ENCODE data around the gene HYAL2.
A peak's percentile ranks its signal among the peaks of the same experiment; 100 is the strongest.

HYAL2 gene

DNA sequence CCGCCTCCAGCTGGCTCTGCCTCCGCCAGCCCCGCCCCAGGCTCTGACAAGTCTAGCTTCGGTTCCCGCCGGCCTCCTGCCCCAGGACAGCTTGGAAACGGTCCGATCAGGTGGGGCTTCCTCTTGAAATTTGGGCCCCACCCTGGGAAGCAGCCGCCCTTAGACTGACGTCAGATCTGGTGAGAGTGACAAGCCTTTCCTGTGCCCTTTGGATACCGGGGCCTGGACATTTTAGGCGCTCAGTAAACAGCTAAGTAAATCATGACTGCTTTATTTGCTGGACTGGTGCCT, 23.0 kb downstream of the HYAL2 start:
- TF ChIP-seq, protein P1, sequence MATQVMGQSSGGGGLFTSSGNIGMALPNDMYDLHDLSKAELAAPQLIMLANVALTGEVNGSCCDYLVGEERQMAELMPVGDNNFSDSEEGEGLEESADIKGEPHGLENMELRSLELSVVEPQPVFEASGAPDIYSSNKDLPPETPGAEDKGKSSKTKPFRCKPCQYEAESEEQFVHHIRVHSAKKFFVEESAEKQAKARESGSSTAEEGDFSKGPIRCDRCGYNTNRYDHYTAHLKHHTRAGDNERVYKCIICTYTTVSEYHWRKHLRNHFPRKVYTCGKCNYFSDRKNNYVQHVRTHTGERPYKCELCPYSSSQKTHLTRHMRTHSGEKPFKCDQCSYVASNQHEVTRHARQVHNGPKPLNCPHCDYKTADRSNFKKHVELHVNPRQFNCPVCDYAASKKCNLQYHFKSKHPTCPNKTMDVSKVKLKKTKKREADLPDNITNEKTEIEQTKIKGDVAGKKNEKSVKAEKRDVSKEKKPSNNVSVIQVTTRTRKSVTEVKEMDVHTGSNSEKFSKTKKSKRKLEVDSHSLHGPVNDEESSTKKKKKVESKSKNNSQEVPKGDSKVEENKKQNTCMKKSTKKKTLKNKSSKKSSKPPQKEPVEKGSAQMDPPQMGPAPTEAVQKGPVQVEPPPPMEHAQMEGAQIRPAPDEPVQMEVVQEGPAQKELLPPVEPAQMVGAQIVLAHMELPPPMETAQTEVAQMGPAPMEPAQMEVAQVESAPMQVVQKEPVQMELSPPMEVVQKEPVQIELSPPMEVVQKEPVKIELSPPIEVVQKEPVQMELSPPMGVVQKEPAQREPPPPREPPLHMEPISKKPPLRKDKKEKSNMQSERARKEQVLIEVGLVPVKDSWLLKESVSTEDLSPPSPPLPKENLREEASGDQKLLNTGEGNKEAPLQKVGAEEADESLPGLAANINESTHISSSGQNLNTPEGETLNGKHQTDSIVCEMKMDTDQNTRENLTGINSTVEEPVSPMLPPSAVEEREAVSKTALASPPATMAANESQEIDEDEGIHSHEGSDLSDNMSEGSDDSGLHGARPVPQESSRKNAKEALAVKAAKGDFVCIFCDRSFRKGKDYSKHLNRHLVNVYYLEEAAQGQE (IDR thresholded peaks at IDR 0.05; ENCODE audit: insufficient read depth in 1 of 2, low read depth in 2 of 2, low read length in 2 of 2) = no peak
- TF ChIP-seq SIN3A (IDR thresholded peaks at IDR 0.05; ENCODE audit: borderline replicate concordance, insufficient read depth, low read length) (no peak), FOXP2 (optimal IDR thresholded peaks at IDR 0.05; ENCODE audit: borderline replicate concordance, extremely low read depth, extremely low read length, insufficient read depth) (no peak), TAF1 (IDR thresholded peaks at IDR 0.05; ENCODE audit: borderline replicate concordance, insufficient read depth, low read length) (no peak), POLR2AphosphoS5 (IDR thresholded peaks at IDR 0.05; ENCODE audit: low read depth, low read length) (no peak)

DNA sequence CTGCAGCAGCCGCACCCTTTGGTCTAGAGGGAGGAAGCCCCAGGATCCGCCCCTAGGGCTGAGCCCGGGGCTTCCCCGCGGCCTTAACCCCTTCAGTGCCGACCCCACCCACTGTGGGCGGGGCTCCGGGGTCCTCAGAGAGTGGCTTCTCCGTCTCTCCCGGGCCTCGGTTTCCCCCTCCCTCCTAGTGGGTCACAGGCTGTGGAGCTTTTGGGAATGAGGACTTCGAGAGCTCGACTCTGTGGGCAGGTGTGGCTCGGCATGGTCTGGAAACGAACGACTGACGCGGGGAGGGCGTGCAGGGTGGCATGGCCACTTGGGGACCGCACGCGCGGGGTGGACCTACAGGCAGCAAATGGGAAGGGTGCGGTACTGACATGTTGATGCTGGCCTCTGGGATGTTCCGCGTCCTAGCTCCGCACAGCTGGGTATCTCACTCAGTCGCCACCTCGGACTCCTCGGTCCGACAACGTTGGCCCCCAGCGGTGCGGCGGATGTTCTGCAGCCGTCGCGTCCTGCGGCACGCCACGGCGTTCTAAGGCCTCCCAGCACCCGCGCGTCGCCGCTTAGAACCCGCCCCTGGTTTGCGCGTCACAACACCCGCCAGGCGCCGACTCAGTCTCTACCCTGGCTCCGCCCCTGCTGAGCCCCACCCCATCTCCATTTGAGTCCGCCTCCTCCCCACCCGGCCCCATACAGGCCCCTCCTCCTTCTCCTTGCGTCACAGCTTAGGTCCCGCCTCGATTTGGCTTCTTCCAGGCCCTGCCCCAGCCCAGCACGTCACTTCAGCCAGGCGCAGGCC, 23.5 kb downstream of the HYAL2 start, which contains the start of the genes HYAL3 and NAA80:
Gene HYAL3 (minus strand): TSS at position 570 of the 802 bp plus-strand sequence. CDS start 3,803 bp downstream, outside the sequence.
Gene NAA80 (minus strand): TSS at position 570 of the 802 bp plus-strand sequence. CDS start 1,942 bp downstream, outside the sequence.
- peak; percentile 66; the same call in 1 of the 2 replicates for TF ChIP-seq TAF1 (IDR thresholded peaks at IDR 0.05; ENCODE audit: borderline replicate concordance, insufficient read depth, low read length)
- TF ChIP-seq FOXP2 (optimal IDR thresholded peaks at IDR 0.05; ENCODE audit: borderline replicate concordance, extremely low read depth, extremely low read length, insufficient read depth) = no peak
- TF ChIP-seq, protein P1 (IDR thresholded peaks at IDR 0.05; ENCODE audit: insufficient read depth in 1 of 2, low read depth in 2 of 2, low read length in 2 of 2) = no peak; a peak in 1 of 4 replicates
- TF ChIP-seq POLR2AphosphoS5 (IDR thresholded peaks at IDR 0.05; ENCODE audit: low read depth, low read length) = peak; percentile 60
- no peak for TF ChIP-seq SIN3A (IDR thresholded peaks at IDR 0.05; ENCODE audit: borderline replicate concordance, insufficient read depth, low read length)

DNA sequence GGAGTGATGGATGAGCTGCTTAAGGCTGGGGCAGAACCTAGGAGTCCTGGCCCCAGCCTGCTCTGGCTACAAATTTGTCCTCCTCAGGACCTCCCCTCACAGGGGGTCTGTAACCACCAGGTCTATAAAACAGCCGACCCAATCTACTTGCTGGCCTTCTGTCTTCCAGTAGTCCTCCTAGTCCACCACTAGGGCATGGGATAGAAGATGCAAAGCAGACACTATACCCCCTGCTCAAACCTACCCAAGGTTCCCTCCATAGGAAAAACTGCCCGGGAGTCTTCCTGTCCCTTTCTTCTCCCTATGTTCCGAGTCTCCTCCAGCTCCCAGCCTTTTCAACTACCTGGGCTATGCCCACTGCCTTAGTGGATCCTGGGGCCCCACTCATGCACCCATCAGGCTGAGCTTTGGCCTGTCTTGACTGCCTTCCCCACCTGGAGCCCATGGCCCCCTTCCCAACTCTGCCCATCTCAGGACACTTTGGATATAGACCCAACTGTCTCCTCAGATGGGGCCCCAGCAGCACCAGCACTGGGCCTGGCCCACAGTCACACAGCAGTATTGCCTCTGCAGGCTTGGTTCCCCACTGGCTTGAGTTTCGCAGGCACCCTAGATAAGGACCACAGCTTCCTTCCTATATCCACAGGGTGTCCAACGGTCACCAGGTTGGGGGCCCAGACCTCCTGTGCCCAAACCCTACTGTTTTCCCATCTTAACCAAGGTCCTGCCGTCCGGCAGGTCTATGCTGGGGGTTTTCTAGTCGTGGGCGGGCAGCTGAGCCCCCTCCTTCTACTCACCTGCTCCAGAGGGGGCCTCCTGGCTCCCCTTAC, 24.4 kb downstream of the HYAL2 start:
- TF ChIP-seq, protein P1 (IDR thresholded peaks at IDR 0.05; ENCODE audit: insufficient read depth in 1 of 2, low read depth in 2 of 2, low read length in 2 of 2) = no peak
- TF ChIP-seq TAF1 (IDR thresholded peaks at IDR 0.05; ENCODE audit: borderline replicate concordance, insufficient read depth, low read length) = no peak
- no peak for TF ChIP-seq POLR2AphosphoS5 (IDR thresholded peaks at IDR 0.05; ENCODE audit: low read depth, low read length)
- TF ChIP-seq SIN3A (IDR thresholded peaks at IDR 0.05; ENCODE audit: borderline replicate concordance, insufficient read depth, low read length) = no peak
- no peak for TF ChIP-seq FOXP2 (optimal IDR thresholded peaks at IDR 0.05; ENCODE audit: borderline replicate concordance, extremely low read depth, extremely low read length, insufficient read depth)

DNA sequence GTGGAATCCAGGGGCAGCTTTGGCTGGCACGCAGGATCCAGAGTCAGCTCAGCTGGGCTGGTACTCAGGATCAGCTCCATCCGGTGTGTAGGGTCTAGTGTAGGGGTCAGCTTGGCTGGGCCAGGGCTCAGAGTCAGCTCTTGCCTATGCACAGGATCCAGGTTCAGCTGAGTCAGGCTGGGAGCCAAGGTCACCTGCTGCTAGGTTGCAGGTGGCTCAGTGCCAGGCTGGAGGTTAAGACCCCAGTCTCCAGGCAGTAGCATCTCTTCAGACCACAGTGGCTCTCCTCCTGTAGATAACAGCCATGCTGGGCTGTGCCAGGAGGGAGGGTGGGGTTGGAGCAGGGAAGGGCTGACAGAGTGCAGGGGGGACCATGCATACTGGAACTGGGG, 25.2 kb downstream of the HYAL2 start:
- TF ChIP-seq, protein P1 (IDR thresholded peaks at IDR 0.05; ENCODE audit: insufficient read depth in 1 of 2, low read depth in 2 of 2, low read length in 2 of 2) = no peak
- TF ChIP-seq POLR2AphosphoS5 (IDR thresholded peaks at IDR 0.05; ENCODE audit: low read depth, low read length) (no peak), FOXP2 (optimal IDR thresholded peaks at IDR 0.05; ENCODE audit: borderline replicate concordance, extremely low read depth, extremely low read length, insufficient read depth) (no peak), SIN3A (IDR thresholded peaks at IDR 0.05; ENCODE audit: borderline replicate concordance, insufficient read depth, low read length) (no peak), TAF1 (IDR thresholded peaks at IDR 0.05; ENCODE audit: borderline replicate concordance, insufficient read depth, low read length) (no peak)
